NK-92 (cell line): ENCODE measurements around the gene SLC22A25.
"Not testable (repeated sequence)": the region's sequence is repeated elsewhere in the genome, so short reads cannot be mapped to it uniquely, and the experiment has no call there.

ENCODE experiments used
- DNase-seq: peaks from one replicate; lab custom pipeline; 2025; ENCODE audit not compliant: unreplicated experiment; lab: John Stamatoyannopoulos, UW

Gene SLC22A25

GRCh38 chr11:63243533-63243932, at the start of gene SLC22A25:
Gene SLC22A25, minus strand, starts transcription at chr11:63243599. Its CDS starts 13,947 bp downstream, at chr11:63229652.
- no peak for DNase-seq

DNA sequence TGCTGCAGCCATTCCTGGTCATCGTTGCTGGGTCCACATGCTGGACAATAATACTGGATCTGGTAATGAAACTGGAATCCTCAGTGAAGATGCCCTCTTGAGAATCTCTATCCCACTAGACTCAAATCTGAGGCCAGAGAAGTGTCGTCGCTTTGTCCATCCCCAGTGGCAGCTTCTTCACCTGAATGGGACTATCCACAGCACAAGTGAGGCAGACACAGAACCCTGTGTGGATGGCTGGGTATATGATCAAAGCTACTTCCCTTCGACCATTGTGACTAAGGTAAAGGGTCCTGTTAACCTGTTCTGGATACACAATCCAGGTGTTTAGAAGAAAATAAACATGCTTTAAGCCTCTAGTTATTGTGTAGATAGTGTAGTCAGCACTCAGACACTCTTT, 46.9 kb upstream of the SLC22A25 start:
- DNase-seq: no peak

DNA sequence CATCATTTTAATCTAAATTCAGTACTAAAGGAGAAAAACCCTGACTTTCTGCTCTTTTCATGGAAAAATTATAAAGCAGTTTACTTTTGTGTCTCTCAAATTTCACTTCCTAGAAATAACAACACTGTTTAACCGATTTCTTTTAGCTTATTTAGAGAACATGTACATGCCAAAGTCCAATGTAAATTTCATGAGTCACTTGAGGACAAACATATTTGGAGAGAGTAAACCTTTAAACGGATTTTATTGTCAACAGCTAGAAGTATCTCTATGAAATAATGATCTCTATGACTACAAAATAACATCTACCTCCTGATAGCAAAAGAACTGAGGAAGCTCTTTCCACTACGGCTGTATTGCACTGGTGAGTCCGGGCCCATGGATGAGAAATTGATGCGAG, 46.3 kb upstream of the SLC22A25 start:
- no peak for DNase-seq

DNA sequence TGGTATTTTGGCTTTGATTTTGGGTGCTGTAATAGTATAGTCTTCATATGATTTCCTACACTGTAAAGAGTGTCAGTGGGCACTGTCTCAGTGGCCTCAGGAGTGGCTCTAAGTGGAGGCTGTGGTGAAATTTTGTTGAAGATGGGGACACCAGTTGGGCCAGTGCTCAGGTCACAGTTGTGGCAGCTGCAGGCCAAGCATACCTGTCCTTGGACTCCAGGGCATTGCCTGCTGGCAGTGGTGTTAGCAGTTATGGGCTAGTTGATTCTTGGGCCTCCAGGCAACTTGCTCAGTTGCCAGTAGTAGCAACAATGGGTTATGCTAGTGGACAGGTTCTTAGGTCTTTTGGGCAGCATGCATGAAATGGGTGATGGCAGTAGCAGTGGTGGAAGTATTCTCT, 39.2 kb upstream of the SLC22A25 start:
- no peak for DNase-seq

- DNase-seq: no peak
Observed at GRCh38 chr11:63280920-63281319, 37.5 kb upstream of the SLC22A25 start.

DNA sequence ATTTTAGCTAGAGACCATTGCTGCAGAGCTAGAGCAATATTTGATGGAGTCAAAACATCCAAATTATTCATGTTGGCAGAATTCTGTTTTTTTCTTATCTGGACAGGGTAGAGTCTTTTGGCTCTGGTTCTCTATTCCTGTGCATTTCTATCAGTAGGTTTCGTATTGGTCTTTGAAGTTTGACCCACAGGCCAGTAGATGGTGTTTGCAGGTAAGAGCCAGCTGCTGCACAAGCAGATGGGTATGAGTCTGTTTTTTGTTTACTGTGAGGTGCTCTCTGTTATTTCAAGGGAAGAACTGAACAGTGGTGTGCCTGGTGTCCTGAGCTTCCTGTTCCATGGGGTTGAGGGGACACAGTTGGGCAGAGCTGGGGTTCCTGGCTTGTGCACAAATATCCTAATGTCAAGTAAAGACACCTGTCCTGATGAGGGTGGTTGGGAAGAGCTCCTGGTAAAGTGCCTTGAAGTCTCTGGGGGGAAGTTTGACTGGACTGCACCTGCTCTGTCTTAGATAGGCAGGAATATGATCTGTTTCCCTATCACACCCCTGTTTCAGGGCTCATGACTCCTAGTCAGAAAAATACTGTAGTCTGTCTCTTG, 34.0 kb upstream of the SLC22A25 start:
- DNase-seq: no peak

- DNase-seq: no peak
Observed at GRCh38 chr11:63274776-63275175, 31.4 kb upstream of the SLC22A25 start.

- no peak for DNase-seq
Observed at GRCh38 chr11:63273685-63274084, 30.3 kb upstream of the SLC22A25 start.

DNA sequence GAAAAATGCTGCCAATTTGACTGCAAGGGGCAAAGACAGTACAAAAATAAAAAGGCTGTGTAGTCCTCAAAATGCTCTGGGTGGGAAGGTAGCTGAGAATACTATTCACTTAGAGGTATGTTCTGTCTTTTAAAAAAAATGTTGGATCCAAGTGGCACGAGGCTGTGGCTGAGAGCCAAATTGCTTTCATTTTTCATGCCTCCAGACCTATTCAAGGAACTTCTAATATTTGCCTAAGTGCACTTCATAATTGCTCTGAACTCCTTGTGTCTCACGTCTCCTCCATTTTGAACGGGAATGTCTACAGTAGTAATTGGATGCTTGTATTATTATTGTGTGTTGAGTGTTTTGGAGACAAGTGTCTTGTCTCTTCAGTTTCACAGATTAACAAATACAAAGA, 19.1 kb upstream of the SLC22A25 start:
- no peak for DNase-seq

DNA sequence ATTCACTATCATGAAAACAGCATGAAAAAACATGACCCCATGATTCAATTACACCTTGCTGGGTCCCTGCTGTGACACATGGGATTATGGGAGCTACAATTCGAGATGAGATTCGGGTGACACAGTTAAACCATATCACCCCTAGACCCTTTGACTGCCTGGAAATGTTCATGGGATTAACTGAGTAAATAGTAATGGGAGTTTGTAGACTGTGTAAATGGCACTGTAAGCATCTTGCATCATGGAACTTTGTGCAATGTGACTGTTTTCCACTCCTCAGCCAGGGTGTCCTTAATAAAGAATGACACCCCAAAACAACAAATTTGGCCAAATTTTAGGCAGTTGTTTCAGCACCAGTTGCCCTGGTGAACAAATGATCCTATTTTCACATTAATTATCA, 7.9 kb upstream of the SLC22A25 start:
- DNase-seq: no peak

DNA sequence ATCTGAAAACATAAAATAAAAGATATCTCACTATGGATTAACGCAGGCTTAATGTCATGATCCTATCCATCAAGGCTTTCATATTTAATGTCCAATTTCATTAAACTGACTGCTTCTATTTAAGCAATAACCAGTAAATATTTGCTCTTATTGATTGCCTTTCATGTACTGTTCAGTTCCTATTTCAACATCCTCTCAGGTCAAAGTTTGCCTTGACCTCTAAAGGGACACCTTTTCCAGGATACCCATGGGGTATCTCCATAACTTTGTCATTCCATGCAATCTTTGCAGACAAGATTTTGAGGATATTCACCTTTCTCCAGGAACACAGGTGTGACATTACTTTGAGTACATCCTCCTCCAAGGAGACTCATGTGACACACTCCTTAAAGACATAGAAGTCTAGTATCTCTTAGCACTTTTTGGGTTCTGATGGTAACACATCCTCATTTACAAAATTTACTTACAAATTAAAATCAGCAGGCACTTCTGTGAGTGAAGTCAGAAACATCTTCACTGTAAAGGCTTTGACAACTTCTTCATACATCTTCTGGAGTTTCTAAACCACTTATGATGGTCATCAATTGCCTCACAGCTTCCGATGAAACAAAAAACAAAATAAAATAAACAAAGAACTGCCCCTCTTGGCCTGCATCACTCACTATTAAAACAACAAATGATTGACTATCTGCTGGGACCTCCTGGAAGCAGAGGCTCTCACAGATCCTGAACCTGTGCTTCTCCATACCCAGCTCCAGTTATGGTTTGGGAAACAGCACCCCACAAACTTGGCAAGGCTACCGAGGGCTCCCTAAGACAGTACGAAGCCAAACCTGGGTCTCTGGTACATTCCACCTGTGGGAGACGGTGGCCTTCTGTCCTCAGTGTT, 7.0 kb upstream of the SLC22A25 start:
- no peak for DNase-seq

GRCh38 chr11:63248966-63249365, 5.6 kb upstream of the SLC22A25 start:
- no peak for DNase-seq

GRCh38 chr11:63247237-63248002, 4.0 kb upstream of the SLC22A25 start:
- not testable (repeated sequence) for DNase-seq

DNA sequence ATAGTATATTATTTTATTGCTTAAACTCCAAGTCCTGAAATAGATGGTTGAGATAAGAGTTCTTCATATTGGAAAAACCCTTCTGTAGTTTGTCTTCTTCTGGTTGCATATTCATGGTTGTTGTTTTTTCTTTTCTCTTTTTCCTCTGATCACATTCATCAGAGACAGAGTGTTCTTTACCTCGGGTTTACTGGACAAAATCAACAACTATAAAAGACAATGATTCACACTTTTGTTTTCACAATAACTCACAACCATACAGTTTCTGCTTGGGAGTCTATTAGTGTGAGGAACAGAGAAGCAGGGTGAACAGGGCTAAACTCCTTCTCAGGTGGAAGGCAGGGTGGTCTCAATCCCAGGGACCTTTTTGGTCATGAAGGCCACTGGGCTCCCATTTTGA, 2.6 kb upstream of the SLC22A25 start:
- no peak for DNase-seq

DNA sequence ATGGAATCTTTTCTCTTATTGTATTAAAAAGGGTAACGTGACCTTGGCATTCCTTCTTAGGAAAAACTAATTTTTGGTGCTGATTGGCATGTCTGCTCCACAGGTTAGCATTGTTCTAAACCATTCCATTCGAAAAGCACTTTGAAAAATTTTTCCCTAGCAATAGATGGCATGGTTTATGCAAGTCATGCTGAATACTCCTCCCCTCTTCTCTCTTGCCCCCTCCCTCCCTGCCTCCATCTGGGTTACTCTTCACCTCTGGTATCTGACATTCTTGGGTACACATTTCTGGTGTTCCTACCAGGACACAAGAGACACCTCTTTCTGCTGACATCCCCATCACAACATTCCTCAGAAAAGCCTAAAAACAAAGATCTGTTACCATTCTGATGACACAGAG, 1.5 kb upstream of the SLC22A25 start:
- DNase-seq: no peak

GRCh38 chr11:63242089-63242781, 1.2 kb downstream of the SLC22A25 start:
- DNase-seq: no peak

DNA sequence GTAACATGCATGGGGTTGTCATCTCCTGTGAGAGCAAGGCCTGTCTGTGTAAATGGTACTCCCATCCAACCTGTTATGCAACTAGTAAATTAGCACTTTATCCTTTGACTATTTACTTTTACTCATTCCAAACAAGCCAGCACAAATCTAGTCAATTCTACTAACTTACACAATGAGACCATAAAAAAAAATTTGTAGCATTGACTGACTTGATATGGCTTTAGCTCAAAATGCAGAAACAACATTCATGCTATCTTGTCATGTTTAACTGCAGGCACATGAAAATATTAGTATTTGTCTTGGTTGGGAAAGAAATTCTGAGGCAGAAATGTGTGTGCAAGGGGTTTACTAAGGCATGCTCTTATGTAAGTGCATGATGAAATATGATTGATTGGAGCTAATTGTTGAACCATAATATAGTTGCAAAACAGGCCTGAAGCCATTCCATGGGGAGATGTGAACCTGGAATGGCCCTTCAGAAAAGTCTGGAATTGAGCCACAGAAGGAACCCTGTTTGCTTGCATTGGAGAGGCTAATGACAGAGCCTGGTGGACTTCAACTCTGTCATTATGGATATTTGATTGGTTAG, 2.5 kb downstream of the SLC22A25 start:
- no peak for DNase-seq

GRCh38 chr11:63240098-63240497, 3.3 kb downstream of the SLC22A25 start:
- DNase-seq: no peak

DNA sequence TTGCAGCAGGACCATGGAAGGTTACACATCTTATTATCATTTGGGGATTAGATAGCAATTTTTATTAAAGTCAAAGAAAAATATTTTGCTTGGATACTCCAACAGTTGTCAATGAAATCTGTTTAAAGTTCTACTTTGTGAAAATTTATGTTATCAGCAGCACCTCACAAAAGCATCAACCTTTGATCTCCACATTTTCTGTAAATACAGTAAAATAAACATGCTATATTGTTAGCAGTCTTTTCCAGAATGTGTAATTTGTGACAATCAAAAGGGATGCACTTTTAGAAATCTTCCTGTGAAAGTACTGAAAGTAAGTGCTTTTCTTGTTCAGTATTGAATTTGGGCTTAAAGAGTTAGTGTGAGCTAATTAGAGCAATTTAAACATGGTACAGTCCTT, 4.1 kb downstream of the SLC22A25 start:
- DNase-seq: no peak

DNA sequence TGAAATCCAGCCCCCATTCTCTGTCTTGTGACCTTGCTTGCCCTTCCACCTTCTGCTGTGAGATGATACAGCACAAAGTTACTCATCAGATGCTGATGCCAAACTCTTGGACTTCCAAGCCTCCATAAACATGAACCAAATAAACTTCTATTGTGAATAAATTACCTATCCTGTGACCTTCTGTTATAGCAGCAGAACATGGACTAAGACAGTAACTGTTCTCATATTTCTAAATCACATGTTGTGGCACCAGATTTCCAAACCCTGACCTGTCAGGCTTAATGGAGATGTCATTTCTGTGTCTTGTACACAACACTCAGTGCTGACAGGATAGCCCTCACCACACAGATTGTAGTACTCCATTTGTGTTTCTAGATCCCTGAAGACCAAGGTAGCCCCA, 6.0 kb downstream of the SLC22A25 start:
- no peak for DNase-seq
